ENCODE measurements around the gene MID2. TPM values are rescaled to one million over a fixed set of nuclear protein-coding genes. Genes with fewer than 3 reads are reported as not detected.
"Not testable (repeated sequence)": the region's sequence is repeated elsewhere in the genome, so short reads cannot be mapped to it uniquely, and the experiment has no call there.

MID2 gene
- total RNA-seq, 1 experiment from 2014 or later = 5.1 TPM

GRCh38 chrX:107856289-107856688, 30.6 kb downstream of the MID2 start:
- no TSS peak for BruUV-seq (replicated peaks)
- Histone ChIP-seq H3K27ac (ENCODE audit: low read depth, low read length) (no peak overlapping the region), H3K4me1 (ENCODE audit: control insufficient read depth in 1 of 2, insufficient read depth in 2 of 2, low read length in 2 of 2) (peaks cover 2 to 9% of the 10 kb centered on the region in 2 experiments; a peak in 3 of 4 replicates), H3K4me3 (replicated peaks in 1 of 2; ENCODE audit: low read depth in 1 of 2, low read length in 2 of 2) (no peak overlapping the region), H3K79me2 (ENCODE audit: insufficient read depth, low read length) (no peaks in the 10 kb centered on the region), H3K9me2 (ENCODE audit: insufficient read depth) (no peaks in the 10 kb centered on the region), H3K9ac (ENCODE audit: low read length) (no peak overlapping the region), H4K20me1 (ENCODE audit: insufficient read depth) (no peaks in the 10 kb centered on the region), H3K9me3 (ENCODE audit: control insufficient read depth in 1 of 2, insufficient read depth in 1 of 2, low read depth in 1 of 2, low read length in 2 of 2) (no peaks in the 10 kb centered on the region), H2AFZ (ENCODE audit: low read depth, low read length, poor library complexity, severe bottlenecking) (no peak overlapping the region), H3K36me3 (ENCODE audit: control insufficient read depth in 1 of 2, insufficient read depth in 2 of 2, low read length in 2 of 2) (no peaks in the 10 kb centered on the region), H3K4me2 (ENCODE audit: low read length) (no peak overlapping the region), H3K27me3 (ENCODE audit: insufficient read depth, low read length) (no peaks in the 10 kb centered on the region)
- ATAC-seq (no peak), DNase-seq (ENCODE audit: low read depth, low spot score) (no peak)
- ChIA-PET CTCF (no interaction called here), RAD21 (ENCODE audit: low non-redundant PET in 1 of 2, low total read pairs in 2 of 2, uncharacterized antibody in 2 of 2, unreplicated experiment in 2 of 2) (no interaction called here), POLR2A (no interaction called here)
- intact Hi-C loops (cut with micrococcal nuclease) = no loop called here
- TF ChIP-seq TCF7L2 (IDR thresholded peaks at IDR 0.05; ENCODE audit: borderline replicate concordance, extremely low read depth, insufficient read depth, insufficient read length) = no peak
- no peak for TF ChIP-seq ZFX (IDR thresholded peaks at IDR 0.05)
- no peak for TF ChIP-seq REST (IDR thresholded peaks at IDR 0.05; ENCODE audit: low read depth)
- no peak for TF ChIP-seq CEBPB (IDR thresholded peaks at IDR 0.05; ENCODE audit: low read depth)
- no peak for TF ChIP-seq MAX (IDR thresholded peaks at IDR 0.05)

- not testable (repeated sequence) for DNase-seq (ENCODE audit: low read depth, low spot score); ATAC-seq
Observed at GRCh38 chrX:107857041-107857440, 31.4 kb downstream of the MID2 start.

More at GRCh38 chrX:107857041-107857440, 31.4 kb downstream of the MID2 start:
- H4K20me1 ChIP-seq (ENCODE audit: insufficient read depth); H3K4me2 ChIP-seq (ENCODE audit: low read length); RAD21 ChIA-PET (ENCODE audit: low non-redundant PET in 1 of 2, low total read pairs in 2 of 2, uncharacterized antibody in 2 of 2, unreplicated experiment in 2 of 2); H3K9ac ChIP-seq (ENCODE audit: low read length); H3K4me3 ChIP-seq (replicated peaks in 1 of 2; ENCODE audit: low read depth in 1 of 2, low read length in 2 of 2); H3K9me2 ChIP-seq (ENCODE audit: insufficient read depth); BruUV-seq (replicated peaks); H3K27me3 ChIP-seq (ENCODE audit: insufficient read depth, low read length); H3K36me3 ChIP-seq (ENCODE audit: control insufficient read depth in 1 of 2, insufficient read depth in 2 of 2, low read length in 2 of 2); intact Hi-C loops (cut with micrococcal nuclease); H2AFZ ChIP-seq (ENCODE audit: low read depth, low read length, poor library complexity, severe bottlenecking); H3K9me3 ChIP-seq (ENCODE audit: control insufficient read depth in 1 of 2, insufficient read depth in 1 of 2, low read depth in 1 of 2, low read length in 2 of 2); H3K27ac ChIP-seq (ENCODE audit: low read depth, low read length); H3K79me2 ChIP-seq (ENCODE audit: insufficient read depth, low read length); CTCF ChIA-PET; POLR2A ChIA-PET: not testable (repeated sequence)
- peaks cover 2 to 11% of the 10 kb centered on the region in 2 experiments; a peak in 3 of 4 replicates for H3K4me1 ChIP-seq (ENCODE audit: control insufficient read depth in 1 of 2, insufficient read depth in 2 of 2, low read length in 2 of 2)

Data from HCT116 (cell line).